ENCODE results near the gene ATP8B3.
A peak's percentile ranks its signal among the peaks of the same experiment; 100 is the strongest.

Gene ATP8B3

DNA sequence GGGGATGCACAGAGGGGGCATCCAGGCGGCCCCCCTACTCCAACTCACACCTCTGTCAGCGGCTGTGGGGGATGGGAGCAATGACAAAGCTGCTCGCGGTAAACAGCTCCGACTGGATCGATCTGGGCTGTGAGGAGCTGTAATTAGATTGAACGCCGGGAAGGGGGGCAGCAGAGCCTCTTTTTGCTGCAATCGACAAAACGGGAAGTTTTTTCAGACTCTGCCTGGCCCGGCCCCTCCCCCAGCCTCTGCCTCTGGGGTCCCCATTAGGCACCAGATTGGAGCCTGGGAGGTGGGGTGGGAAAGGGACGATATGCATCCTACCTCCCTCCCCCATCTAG, 42.5 kb downstream of the ATP8B3 start:
- no peak overlapping the region for H3K4me3 ChIP-seq (ENCODE audit: low read depth, low read length)
- in situ Hi-C loops (cut with HindIII; ENCODE audit: low sequenced_read_pairs), result no loop called here
- no peak for DNase-seq (ENCODE audit: low read depth)

DNA sequence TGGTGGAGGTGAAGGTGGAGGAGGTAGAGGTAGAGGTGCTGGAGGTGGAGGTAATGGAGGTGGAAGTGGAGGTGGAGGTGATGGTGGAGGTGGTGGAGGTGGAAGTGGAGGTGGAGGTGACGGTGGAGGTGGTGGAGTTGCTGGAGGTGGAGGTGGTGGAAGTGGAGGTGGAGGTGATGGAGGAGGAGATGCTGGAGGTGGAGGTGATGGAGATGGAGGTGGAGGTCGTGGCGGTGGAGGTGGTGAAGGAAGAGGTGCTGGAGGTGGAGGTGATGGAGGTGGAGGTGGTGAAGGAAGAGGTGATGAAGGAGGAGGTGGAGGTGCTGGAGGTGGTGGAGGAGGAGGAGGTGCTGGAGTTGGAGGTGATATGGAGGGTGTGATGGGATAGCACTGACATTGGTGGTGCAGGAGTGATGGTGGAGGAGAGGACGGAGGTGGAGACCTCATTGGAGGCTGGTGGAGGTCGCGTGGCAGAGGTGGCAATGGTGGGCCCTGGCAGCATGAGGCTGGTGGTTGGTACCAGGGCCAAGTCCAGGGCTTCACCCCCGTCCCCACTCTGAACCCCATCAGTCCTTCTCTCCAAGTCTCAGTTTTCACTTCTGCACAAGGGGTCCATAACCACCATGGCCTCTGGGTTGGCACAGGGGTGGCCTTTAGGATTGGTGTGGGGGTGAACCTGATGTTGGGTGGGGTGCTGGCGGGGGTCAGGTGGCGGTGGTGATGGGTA, 43.0 kb downstream of the ATP8B3 start:
- H3K4me3 ChIP-seq (ENCODE audit: low read depth, low read length), result no peak overlapping the region
- TF ChIP-seq, protein P1, sequence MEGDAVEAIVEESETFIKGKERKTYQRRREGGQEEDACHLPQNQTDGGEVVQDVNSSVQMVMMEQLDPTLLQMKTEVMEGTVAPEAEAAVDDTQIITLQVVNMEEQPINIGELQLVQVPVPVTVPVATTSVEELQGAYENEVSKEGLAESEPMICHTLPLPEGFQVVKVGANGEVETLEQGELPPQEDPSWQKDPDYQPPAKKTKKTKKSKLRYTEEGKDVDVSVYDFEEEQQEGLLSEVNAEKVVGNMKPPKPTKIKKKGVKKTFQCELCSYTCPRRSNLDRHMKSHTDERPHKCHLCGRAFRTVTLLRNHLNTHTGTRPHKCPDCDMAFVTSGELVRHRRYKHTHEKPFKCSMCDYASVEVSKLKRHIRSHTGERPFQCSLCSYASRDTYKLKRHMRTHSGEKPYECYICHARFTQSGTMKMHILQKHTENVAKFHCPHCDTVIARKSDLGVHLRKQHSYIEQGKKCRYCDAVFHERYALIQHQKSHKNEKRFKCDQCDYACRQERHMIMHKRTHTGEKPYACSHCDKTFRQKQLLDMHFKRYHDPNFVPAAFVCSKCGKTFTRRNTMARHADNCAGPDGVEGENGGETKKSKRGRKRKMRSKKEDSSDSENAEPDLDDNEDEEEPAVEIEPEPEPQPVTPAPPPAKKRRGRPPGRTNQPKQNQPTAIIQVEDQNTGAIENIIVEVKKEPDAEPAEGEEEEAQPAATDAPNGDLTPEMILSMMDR (IDR thresholded peaks at IDR 0.05; ENCODE audit: low read depth, low read length, missing control alignments), result no peak
- no peak for DNase-seq (ENCODE audit: low read depth)
- in situ Hi-C loops (cut with HindIII; ENCODE audit: low sequenced_read_pairs), result no loop called here

More for the DNA sequence above, 42.5 kb downstream of the ATP8B3 start:
- TF ChIP-seq, protein P1 (IDR thresholded peaks at IDR 0.05; ENCODE audit: low read depth, low read length, missing control alignments), result no peak

DNA sequence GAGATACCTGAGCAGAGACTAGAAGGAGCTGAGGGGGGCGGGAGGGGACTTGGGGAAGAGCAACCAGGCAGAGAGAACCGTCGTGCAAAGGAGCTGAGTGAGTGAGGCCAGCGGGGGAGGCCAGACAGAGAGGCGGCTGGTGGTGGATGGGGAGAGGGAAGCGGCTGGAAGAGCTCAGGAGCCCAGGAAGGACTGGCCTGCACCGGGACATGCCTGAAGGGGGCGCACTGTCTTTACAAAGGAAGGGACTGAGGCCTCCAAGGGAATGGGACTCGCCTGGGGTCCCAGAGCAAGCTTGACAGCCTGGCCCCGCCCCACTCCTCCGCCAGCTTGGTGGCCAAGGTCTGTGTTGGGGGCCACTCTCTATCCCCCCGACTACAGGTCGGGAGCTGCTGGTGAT, 43.8 kb downstream of the ATP8B3 start:
- no peak for DNase-seq (ENCODE audit: low read depth)
- TF ChIP-seq, protein P1 (IDR thresholded peaks at IDR 0.05; ENCODE audit: low read depth, low read length, missing control alignments), result no peak
- H3K4me3 ChIP-seq (ENCODE audit: low read depth, low read length), result no peak overlapping the region
- in situ Hi-C loops (cut with HindIII; ENCODE audit: low sequenced_read_pairs), result no loop called here

DNA sequence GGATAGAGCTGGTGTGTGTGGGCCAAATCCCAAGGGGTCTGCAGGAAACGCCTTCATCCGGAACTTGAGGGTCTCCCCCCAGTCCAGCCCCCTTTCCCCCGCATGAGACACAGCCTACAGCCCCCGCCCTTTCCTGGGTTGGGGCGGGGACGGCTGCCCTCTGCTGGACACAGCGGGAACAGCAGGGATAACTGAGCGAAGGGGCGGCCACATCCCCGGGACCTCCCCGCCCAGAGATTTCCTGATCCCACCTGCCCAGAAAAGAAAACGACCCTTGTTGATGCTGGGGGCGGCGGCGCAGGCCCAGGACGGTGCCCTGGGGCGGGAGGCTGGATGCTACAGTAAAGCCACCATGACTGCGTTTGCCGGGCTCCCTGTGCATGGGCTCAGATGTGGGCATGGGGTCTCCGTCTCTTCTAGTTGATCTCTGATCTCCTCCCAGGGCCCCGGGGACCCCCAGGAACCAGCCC, 44.6 kb downstream of the ATP8B3 start:
- no peak overlapping the region for H3K4me3 ChIP-seq (ENCODE audit: low read depth, low read length)
- in situ Hi-C loops (cut with HindIII; ENCODE audit: low sequenced_read_pairs), result no loop called here
- TF ChIP-seq, protein P1 (IDR thresholded peaks at IDR 0.05; ENCODE audit: low read depth, low read length, missing control alignments), result peak; percentile 89
- DNase-seq (ENCODE audit: low read depth), result no peak

DNA sequence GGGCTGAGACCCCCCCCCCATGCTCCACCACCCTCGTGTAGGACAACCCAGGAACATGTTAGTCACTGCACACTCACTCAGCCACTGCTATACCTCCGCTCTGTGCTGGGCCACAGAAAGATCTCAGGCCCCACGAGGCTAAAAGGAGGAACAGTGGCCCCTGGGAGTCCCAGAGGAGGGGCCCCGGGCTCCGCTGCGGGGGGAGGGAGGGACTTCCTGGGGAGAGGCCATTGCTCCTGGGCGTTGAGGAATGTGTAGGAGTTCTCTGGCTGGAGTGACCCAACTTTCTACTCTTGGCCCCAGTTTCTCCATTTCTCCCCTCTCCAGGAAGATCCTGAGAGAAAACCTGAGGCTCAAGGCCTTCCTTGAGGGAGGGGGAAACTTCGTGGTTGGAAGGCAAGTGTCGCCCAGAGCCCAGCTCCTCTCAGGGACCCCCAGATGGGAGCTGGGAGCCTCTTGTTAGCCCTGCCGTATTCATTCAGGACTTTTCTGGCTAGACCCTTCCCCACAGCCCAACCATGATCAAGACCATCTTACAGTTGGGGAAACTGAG, 45.2 kb downstream of the ATP8B3 start:
- in situ Hi-C loops (cut with HindIII; ENCODE audit: low sequenced_read_pairs), result no loop called here
- H3K4me3 ChIP-seq (ENCODE audit: low read depth, low read length), result no peak overlapping the region
- no peak for DNase-seq (ENCODE audit: low read depth)
- TF ChIP-seq, protein P1 (IDR thresholded peaks at IDR 0.05; ENCODE audit: low read depth, low read length, missing control alignments), result no peak

DNA sequence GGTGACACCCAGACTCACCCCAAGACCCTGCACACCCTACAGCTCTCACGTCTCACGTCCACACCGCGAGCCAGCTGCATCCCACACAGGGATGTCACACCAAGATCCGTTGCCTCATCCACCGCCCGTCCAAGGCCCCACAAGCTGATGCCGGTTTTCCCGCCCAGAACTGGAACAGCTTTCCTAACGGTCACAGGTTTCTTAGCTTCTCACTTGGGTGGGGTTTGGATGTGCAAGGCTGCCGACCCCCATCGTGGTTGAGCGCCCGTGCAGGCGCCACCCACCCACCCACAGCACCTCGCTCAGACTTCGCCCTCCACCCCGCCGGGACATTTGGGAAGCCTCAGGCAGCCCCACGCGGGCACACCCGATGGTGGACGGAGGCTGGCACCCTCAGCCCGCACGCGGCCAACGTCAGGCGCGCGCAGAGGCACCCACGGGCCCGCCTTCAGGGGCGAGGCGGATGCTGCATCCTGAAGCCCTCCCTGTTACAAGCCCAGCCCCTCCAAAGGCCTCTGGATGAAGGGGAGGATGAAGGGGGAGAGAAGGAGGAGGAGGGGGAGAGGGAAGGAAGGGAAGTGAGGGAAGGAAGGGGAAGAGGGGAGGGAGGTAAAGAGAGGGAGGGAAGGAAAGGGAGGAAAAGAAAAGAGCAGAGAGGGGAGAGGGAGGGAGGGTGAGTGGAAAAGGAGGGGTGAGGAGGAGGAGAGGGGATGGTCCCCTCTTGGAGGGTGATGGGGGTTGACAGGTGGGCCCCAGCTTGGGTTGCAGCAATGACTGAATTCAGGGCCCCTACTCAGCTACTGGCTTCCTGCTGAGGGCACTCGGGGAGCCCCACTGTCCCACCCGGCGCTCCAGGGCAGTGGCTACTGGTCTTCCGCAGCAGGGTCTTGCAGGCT, 45.9 kb downstream of the ATP8B3 start:
- in situ Hi-C loops (cut with HindIII; ENCODE audit: low sequenced_read_pairs), result no loop called here
- TF ChIP-seq, protein P1 (IDR thresholded peaks at IDR 0.05; ENCODE audit: low read depth, low read length, missing control alignments), result no peak
- H3K4me3 ChIP-seq (ENCODE audit: low read depth, low read length), result no peak overlapping the region
- no peak for DNase-seq (ENCODE audit: low read depth)
